Neural cell (in vitro differentiated cells): Measurements from ENCODE around the gene WDSUB1.

ENCODE experiments used
- CTCF ChIP-seq: fragments of 450-650 bp; IDR thresholded peaks from 2 replicates; pipeline ENCODE4 v1.5.1; 2014; ENCODE audit warnings: antibody characterized with exemption, mild to moderate bottlenecking, moderate library complexity; ENCODE audit not compliant: poor library complexity, severe bottlenecking
- EZH2 ChIP-seq: fragments of 200-600, 300-800 bp; shearing (Covaris generic), sonication (generic); IDR thresholded peaks from 2 replicates; pipeline ENCODE4 v1.6.1; 2014; ENCODE audit warnings: antibody characterized with exemption, low read length, borderline replicate concordance, mild to moderate bottlenecking; ENCODE audit not compliant: insufficient read depth, poor library complexity, severe bottlenecking
- POLR2AphosphoS5 ChIP-seq: IDR thresholded peaks from 2 replicates; pipeline ENCODE4 v1.6.1; 2012
- RAD21 ChIP-seq: fragments of 450-650 bp; conservative IDR thresholded peaks from 2 replicates; pipeline ENCODE4 v1.6.1; 2014; ENCODE audit warnings: antibody characterized with exemption, mild to moderate bottlenecking, moderate library complexity
- REST ChIP-seq: IDR thresholded peaks from 2 replicates; pipeline ENCODE4 v1.6.1; 2012; ENCODE audit warnings: borderline replicate concordance

- no peak for TF ChIP-seq POLR2AphosphoS5
- no peak for TF ChIP-seq CTCF
- TF ChIP-seq REST, result no peak
- no peak for TF ChIP-seq EZH2
- no peak for TF ChIP-seq RAD21
These were observed 19.9 kb downstream of the WDSUB1 start for GRCh38 chr2:159266554-159266953.
